GM18505 (cell line): Measurements from ENCODE around the gene MYBPC3.

ENCODE experiments used
- ATAC-seq: cut with Tn5 transposase; IDR thresholded peaks from one replicate; pipeline ENCODE4 v1.9.1; 2021; ENCODE audit not compliant: unreplicated experiment
- POLR2A ChIP-seq: IDR thresholded peaks from 4 replicates; pipeline ENCODE4 v1.6.1; 2011; ENCODE audit warnings: borderline replicate concordance; ENCODE audit not compliant: insufficient read depth, insufficient read length; ENCODE audit errors: extremely low read depth

The MYBPC3 gene

GRCh38 chr11:47377571-47378009, 25.1 kb upstream of the MYBPC3 start:
- ATAC-seq = no peak
- TF ChIP-seq POLR2A = no peak

- no peak for TF ChIP-seq POLR2A
- no peak for ATAC-seq
These were observed 24.2 kb upstream of the MYBPC3 start for GRCh38 chr11:47376525-47377371.

- TF ChIP-seq POLR2A = no peak
- no peak for ATAC-seq
These were observed 23.6 kb upstream of the MYBPC3 start for GRCh38 chr11:47376107-47376524.

- ATAC-seq = no peak
- TF ChIP-seq POLR2A = no peak
These were observed 23.1 kb upstream of the MYBPC3 start for GRCh38 chr11:47375546-47376085.

GRCh38 chr11:47375020-47375419, 22.5 kb upstream of the MYBPC3 start:
- no peak for TF ChIP-seq POLR2A

GRCh38 chr11:47374720-47375019, 22.2 kb upstream of the MYBPC3 start:
- no peak for ATAC-seq
- TF ChIP-seq POLR2A = no peak

More at GRCh38 chr11:47375020-47375419, 22.5 kb upstream of the MYBPC3 start:
- no peak for ATAC-seq

GRCh38 chr11:47373876-47374719, 21.6 kb upstream of the MYBPC3 start:
- ATAC-seq = no peak
- no peak for TF ChIP-seq POLR2A

- no peak for TF ChIP-seq POLR2A
- ATAC-seq = no peak
These were observed 19.9 kb upstream of the MYBPC3 start for GRCh38 chr11:47372422-47372821.

- ATAC-seq = no peak
These were observed 17.2 kb upstream of the MYBPC3 start for GRCh38 chr11:47369676-47370075.

GRCh38 chr11:47366020-47366490, 13.6 kb upstream of the MYBPC3 start:
- TF ChIP-seq POLR2A = no peak
- no peak for ATAC-seq

More at GRCh38 chr11:47369676-47370075, 17.2 kb upstream of the MYBPC3 start:
- no peak for TF ChIP-seq POLR2A

GRCh38 chr11:47361419-47361818, 8.9 kb upstream of the MYBPC3 start:
- TF ChIP-seq POLR2A = no peak
- ATAC-seq = no peak

- no peak for TF ChIP-seq POLR2A
- no peak for ATAC-seq
These were observed 7.8 kb upstream of the MYBPC3 start for GRCh38 chr11:47360341-47360740.

GRCh38 chr11:47359586-47359985, 7.1 kb upstream of the MYBPC3 start:
- no peak for TF ChIP-seq POLR2A
- ATAC-seq = no peak

GRCh38 chr11:47359162-47359561, 6.7 kb upstream of the MYBPC3 start:
- no peak for TF ChIP-seq POLR2A
- ATAC-seq = no peak

- no peak for ATAC-seq
- TF ChIP-seq POLR2A = no peak
These were observed 6.2 kb upstream of the MYBPC3 start for GRCh38 chr11:47358731-47359051.
